ENCODE results near the gene SUSD1. TPM values are rescaled to one million over a fixed set of nuclear protein-coding genes. Genes with fewer than 3 reads are reported as not detected.

Gene SUSD1
- total and polyA plus RNA-seq, 9 donors: 1.1 to 21.0 (median 3.4) TPM

DNA sequence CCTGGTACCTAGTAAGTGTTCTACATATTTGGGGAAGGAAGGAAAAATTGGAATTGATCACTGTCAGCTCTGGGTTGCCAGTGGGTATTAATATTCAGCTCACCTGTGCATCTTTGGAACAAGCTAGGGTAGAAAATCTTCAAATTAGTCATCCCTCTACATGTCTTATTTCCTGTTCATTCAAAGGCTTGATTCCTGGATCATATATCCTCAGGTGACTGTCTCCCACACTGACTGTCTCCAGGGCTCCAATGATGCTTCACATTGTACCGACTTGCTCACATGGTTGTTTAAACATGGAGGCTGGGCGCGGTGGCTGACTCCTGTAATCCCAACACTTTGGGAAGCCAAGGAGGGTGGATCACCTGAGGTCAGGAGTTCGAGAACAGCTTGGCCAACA lies 11.6 kb upstream of the SUSD1 start:
- Histone ChIP-seq H3K27me3 (no peaks in the 10 kb centered on the region), H3K36me3 (no peaks in the 10 kb centered on the region), H3K4me1 (ENCODE audit: insufficient read depth) (no peaks in the 10 kb centered on the region), H3K27ac (no peak overlapping the region), H3K9me3 (no peaks in the 10 kb centered on the region), H3K4me3 (no peak overlapping the region)
- DNase-seq: no peak
- 95 to 99% (median 97%) methylated on average over 4 of the region's 4 CpGs for WGBS, 3 donors
- TF ChIP-seq EP300 (IDR thresholded peaks at IDR 0.05) (no peak), POLR2A (IDR thresholded peaks at IDR 0.05) (no peak)
- TF ChIP-seq, protein P1, sequence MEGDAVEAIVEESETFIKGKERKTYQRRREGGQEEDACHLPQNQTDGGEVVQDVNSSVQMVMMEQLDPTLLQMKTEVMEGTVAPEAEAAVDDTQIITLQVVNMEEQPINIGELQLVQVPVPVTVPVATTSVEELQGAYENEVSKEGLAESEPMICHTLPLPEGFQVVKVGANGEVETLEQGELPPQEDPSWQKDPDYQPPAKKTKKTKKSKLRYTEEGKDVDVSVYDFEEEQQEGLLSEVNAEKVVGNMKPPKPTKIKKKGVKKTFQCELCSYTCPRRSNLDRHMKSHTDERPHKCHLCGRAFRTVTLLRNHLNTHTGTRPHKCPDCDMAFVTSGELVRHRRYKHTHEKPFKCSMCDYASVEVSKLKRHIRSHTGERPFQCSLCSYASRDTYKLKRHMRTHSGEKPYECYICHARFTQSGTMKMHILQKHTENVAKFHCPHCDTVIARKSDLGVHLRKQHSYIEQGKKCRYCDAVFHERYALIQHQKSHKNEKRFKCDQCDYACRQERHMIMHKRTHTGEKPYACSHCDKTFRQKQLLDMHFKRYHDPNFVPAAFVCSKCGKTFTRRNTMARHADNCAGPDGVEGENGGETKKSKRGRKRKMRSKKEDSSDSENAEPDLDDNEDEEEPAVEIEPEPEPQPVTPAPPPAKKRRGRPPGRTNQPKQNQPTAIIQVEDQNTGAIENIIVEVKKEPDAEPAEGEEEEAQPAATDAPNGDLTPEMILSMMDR (IDR thresholded peaks at IDR 0.05): no peak
- intact Hi-C loops (cut with DNase I): no loop called here

DNA sequence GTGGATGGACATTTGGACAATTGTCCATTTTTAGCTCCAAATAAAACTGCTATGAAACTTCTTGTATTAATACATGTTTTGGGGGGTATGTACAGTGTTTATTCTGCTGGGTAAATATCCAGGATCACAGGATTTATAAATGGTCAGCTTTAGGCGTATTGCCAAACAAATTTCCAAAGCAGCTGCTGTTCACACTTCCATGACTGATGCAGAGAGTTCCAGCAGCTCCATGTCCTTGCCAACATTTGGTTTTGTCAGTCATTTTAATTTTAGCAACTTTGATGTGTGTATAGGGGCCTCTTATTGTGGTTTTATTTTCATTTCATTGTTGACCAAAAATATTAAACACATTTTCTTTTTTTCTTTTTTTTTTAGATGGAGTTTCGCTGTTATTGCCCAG lies 9.8 kb upstream of the SUSD1 start:
- TF ChIP-seq, protein P1 (IDR thresholded peaks at IDR 0.05): no peak
- no peak for TF ChIP-seq EP300 (IDR thresholded peaks at IDR 0.05)
- no peak for TF ChIP-seq POLR2A (IDR thresholded peaks at IDR 0.05)
- 84 to 92% (median 89%) methylated on average over 2 of the region's 2 CpGs for WGBS, 3 donors
- intact Hi-C loops (cut with DNase I): no loop called here
- no peak overlapping the region for H3K4me3 ChIP-seq
- no peaks in the 10 kb centered on the region for H3K9me3 ChIP-seq
- no peak for DNase-seq
- no peak overlapping the region for H3K27ac ChIP-seq
- no peaks in the 10 kb centered on the region for H3K36me3 ChIP-seq
- H3K4me1 ChIP-seq (ENCODE audit: insufficient read depth): no peaks in the 10 kb centered on the region
- no peaks in the 10 kb centered on the region for H3K27me3 ChIP-seq

DNA sequence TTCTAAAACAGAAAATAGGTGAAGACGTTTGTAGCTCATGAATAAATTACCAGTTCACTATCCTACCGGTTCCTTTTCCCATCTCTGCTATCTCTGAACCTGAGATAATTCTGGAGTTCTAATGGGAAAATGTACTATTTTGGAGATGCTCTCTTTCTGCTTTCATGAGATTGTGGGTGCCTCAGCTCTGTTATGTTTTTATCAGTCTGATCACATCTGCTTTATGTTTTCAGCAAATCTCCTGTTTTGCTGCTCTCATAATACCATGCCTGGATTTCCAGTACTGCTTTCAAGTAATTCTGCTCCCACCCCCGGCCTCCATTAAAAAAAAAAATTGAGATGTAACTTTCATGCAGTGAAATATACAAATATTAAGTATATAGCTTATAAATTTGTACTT lies 9.1 kb upstream of the SUSD1 start:
- WGBS, 3 donors: 81 to 85% (median 82%) methylated on average over 3 of the region's 3 CpGs
- no peak overlapping the region for H3K4me3 ChIP-seq
- H3K9me3 ChIP-seq: no peaks in the 10 kb centered on the region
- H3K4me1 ChIP-seq (ENCODE audit: insufficient read depth): no peaks in the 10 kb centered on the region
- intact Hi-C loops (cut with DNase I): no loop called here
- no peaks in the 10 kb centered on the region for H3K36me3 ChIP-seq
- no peak for TF ChIP-seq POLR2A (IDR thresholded peaks at IDR 0.05)
- no peak for TF ChIP-seq EP300 (IDR thresholded peaks at IDR 0.05)
- TF ChIP-seq, protein P1 (IDR thresholded peaks at IDR 0.05): no peak
- H3K27ac ChIP-seq: no peak overlapping the region
- H3K27me3 ChIP-seq: no peaks in the 10 kb centered on the region
- no peak for DNase-seq

DNA sequence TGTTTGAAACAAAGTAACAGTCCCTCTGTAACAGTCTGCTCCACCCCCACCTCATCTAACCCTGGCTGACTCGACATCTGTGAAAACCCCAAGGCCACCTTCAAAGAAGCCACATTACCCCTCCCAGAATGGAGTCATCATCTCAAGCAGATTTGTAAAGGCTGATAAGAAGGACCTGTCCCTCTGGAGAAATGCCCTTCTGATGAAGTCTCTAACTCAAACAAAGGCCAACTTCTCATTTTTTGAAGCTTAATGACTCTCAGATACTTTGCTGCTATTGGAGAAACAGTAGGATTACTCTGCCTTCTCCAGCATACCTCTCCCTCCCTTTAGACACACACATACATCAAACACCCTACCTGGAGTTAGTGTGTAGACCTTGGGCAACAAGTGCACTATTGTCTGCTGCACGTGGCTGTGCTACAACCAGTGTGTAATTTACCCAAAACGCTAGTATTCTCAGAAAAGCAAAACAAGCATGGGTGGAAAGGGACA lies 5.3 kb upstream of the SUSD1 start:
- no peak for TF ChIP-seq EP300 (IDR thresholded peaks at IDR 0.05)
- TF ChIP-seq, protein P1 (IDR thresholded peaks at IDR 0.05): no peak
- TF ChIP-seq POLR2A (IDR thresholded peaks at IDR 0.05): no peak
- Histone ChIP-seq H3K27me3 (no peaks in the 10 kb centered on the region), H3K9me3 (no peaks in the 10 kb centered on the region), H3K36me3 (no peaks in the 10 kb centered on the region), H3K4me1 (ENCODE audit: insufficient read depth) (no peaks in the 10 kb centered on the region), H3K4me3 (no peak overlapping the region), H3K27ac (no peak overlapping the region)
- WGBS, 3 donors: 22 to 32% (median 23%) methylated on average over 3 of the region's 3 CpGs
- intact Hi-C loops (cut with DNase I): no loop called here
- no peak for DNase-seq

Data from ovary (tissue), 9 donors.